ENCODE measurements around the gene EBLN2.

The EBLN2 gene

GRCh38 chr3:73108750-73109149 is 47.3 kb downstream of the EBLN2 start:
- DNase-seq: no peak

- no peak for DNase-seq
Observed at GRCh38 chr3:73110530-73110929, 49.1 kb downstream of the EBLN2 start.
